Natural killer cell treated with Interleukin-12 subunit alpha and Interleukin-12 subunit beta and Interleukin-15 and Interleukin-18, amount 100 ng/mL, for 72 hours (primary cell): ENCODE data around the gene AFF3. TPM values are rescaled to one million over a fixed set of nuclear protein-coding genes. Genes with fewer than 3 reads are reported as not detected.

Experiments
- ATAC-seq, 2 donors: fragments of 150-1000 bp; cut with Tn5 transposase in 1 of 2; sonication (Bioruptor Pico), chemical (Tn5 transposase) in 1 of 2; 2 replicates each; pipeline ENCODE4 v1.10.0; 2021
- DNase-seq: peaks from one replicate; pipeline ENCODE4 v3.0.0; 2022; ENCODE audit warnings: low spot score
- H3K27ac Mint-ChIP-seq, 2 donors: 1 replicate in 1 of 2; 2 replicates in 1 of 2; pipeline ENCODE4 v1.8.0; 2022; ENCODE audit warnings: mixed read lengths in 2 of 2, mild to moderate bottlenecking in 1 of 2, moderate library complexity in 1 of 2
- H3K27me3 Mint-ChIP-seq, 2 donors: 1 replicate in 1 of 2; 2 replicates in 1 of 2; pipeline ENCODE4 v1.8.0; 2022; ENCODE audit warnings: mixed read lengths in 2 of 2
- H3K36me3 Mint-ChIP-seq: one replicate; pipeline ENCODE4 v1.8.0; 2022; ENCODE audit warnings: mixed read lengths
- H3K4me1 Mint-ChIP-seq, 2 donors: 1 replicate in 1 of 2; 2 replicates in 1 of 2; pipeline ENCODE4 v1.8.0; 2022; ENCODE audit warnings: low read depth in 2 of 2, mixed read lengths in 2 of 2, mild to moderate bottlenecking in 1 of 2
- H3K4me3 Mint-ChIP-seq: one replicate; pipeline ENCODE4 v1.8.0; 2022; ENCODE audit warnings: mixed read lengths
- H3K9me3 Mint-ChIP-seq: 2 replicates; pipeline ENCODE4 v1.8.0; 2022; ENCODE audit warnings: mixed read lengths
- total RNA-seq, 2 donors: library from RNA; stranded (reverse); gene quantifications; one replicate each; pipeline ENCODE4 v1.2.3, GENCODE V29; 2022

Gene AFF3
- total RNA-seq, 2 donors from 2014 or later: 1.5 TPM; not detected in 1

DNA sequence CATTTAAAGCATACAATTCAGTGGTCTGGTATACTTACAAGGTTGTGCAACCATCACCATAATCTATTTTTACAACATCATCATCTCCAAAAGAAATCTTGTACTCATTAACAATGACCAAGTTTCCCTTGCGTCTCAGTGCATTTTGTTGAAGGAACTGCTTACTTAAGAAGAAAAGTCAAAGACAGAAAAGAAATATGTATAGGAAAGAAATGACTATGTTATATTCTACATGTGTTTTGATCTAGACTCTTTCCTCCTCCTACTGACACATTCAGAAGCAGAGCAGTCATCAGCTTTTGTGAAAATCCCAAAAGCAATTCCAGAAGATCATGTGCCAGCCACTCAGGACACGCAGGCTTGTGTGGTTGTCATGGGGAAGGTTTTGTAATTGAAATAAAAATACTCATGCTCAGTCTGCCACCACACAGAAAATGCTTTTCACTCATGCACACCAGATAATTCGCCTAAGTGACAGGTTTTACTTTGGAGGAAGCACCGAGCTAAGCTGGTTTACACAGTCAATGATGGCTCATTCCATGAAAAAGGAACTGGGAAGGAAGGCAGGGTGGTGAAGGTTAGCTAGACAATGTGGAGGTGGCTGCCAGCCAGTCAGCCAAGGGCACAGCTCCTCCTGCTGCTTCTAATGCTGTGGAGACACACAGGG is 494.1 kb downstream of the AFF3 start:
- Mint-ChIP-seq H3K36me3 (no peaks in the 10 kb centered on the region), H3K4me3 (no peak overlapping the region), H3K9me3 (no peaks in the 10 kb centered on the region), H3K27me3 (peaks cover 3 to 12% of the 10 kb centered on the region in 2 donors), H3K27ac (no peak overlapping the region), H3K4me1 (peaks cover 0 to 2% of the 10 kb centered on the region in 2 donors)
- DNase-seq: no peak
- no peak for ATAC-seq

DNA sequence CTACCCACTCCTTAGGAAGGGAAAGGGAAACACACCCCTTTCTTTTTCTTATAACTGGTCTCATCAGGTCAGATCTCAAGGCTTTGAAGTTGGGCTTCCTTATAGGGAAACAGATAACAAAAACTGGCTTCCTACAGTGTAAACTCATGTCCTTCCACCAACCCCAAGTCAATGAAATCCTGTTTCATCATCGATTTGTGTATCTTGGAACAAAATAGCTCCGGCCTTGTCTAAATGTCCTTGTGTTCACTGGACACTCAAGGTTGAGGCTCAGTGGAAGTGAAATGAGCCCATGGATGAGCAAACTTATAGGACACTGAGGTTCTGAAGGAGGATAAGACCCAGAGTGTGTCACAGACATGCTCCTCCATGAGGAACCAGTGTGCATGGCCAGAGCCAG is 496.4 kb downstream of the AFF3 start:
- no peak overlapping the region for H3K27ac Mint-ChIP-seq
- no peak overlapping the region for H3K4me3 Mint-ChIP-seq
- H3K27me3 Mint-ChIP-seq: peaks cover 3 to 12% of the 10 kb centered on the region in 2 donors
- H3K36me3 Mint-ChIP-seq: no peaks in the 10 kb centered on the region
- no peaks in the 10 kb centered on the region for H3K4me1 Mint-ChIP-seq
- no peaks in the 10 kb centered on the region for H3K9me3 Mint-ChIP-seq
- no peak for DNase-seq
- no peak for ATAC-seq

DNA sequence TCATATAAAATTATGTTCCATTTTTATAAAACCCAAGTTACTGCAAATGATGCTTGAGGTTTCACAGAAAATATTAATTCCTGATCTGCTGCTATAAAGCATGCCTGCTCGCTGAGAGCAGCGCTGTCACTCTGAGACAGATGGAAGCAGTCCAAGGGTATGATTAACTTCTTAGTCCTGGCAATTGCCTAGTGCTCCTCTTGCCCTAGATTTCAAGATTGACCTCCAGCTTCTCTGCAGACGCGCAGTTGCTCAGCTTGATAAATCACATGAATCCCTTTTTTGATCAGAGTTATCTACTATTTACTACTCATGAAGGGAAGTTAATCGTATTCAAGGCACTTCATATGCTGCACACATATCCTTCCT is 498.0 kb downstream of the AFF3 start:
- H3K4me3 Mint-ChIP-seq: no peak overlapping the region

DNA sequence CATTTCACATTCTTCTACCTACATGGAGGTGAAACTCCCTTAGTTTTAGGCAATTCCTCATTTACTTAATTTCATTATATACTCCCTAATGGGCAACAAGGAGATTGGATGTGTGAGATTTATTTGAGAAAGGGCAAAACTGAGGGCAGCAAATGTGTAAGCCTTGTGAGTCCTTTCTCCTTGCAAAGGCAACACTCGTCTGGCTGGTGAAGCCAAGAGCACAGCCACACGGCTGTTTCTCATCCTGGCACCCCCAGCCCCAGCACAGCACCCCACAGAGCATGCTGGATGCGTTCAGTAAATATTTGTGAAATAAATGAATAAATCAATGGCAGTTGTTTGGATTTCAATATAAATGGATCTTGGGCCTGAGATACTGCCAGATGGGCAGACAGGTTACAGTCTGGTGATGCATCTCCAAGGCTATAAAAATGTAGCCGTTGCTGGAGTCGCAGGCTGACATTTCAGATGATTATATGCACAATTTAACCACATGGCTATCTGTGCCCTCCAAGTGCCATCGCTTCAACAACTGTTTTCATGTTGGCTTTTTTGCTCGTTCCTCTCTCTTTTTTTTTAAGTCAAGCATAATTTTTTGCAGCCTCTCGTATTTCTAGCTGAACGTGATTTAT is 498.5 kb downstream of the AFF3 start:
- H3K4me3 Mint-ChIP-seq: no peak overlapping the region
- peaks cover 4 to 5% of the 10 kb centered on the region in 2 donors for H3K27me3 Mint-ChIP-seq
- ATAC-seq (peak in 1 of 2 donors; percentile 53), DNase-seq (no peak)
- H3K9me3 Mint-ChIP-seq: no peaks in the 10 kb centered on the region
- H3K4me1 Mint-ChIP-seq: no peaks in the 10 kb centered on the region
- no peaks in the 10 kb centered on the region for H3K36me3 Mint-ChIP-seq
- H3K27ac Mint-ChIP-seq: no peak overlapping the region

More for the DNA sequence above, 498.0 kb downstream of the AFF3 start:
- no peak for DNase-seq
- Mint-ChIP-seq H3K4me1 (no peaks in the 10 kb centered on the region), H3K27ac (no peak overlapping the region), H3K9me3 (no peaks in the 10 kb centered on the region), H3K36me3 (no peaks in the 10 kb centered on the region), H3K27me3 (peaks cover 3 to 10% of the 10 kb centered on the region in 2 donors)
- ATAC-seq: no peak

DNA sequence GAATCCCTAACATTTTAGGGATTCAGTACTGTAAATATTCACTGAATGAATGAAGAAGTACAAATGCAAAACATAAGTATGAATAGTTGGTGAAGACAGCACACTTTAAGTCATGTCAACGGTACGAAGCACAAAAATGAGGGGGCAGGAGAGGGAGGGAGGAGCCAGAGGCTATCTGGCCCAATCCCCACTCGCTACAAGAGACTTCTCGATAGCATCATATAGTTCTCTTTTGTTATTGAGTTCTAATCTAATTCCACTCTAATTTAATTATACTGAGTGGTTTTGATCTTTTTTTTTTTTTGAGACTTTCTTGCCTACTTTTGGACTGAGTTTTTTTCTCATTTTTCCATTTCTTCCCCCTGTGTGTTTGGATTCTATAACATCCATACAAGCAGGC is 500.4 kb downstream of the AFF3 start:
- Mint-ChIP-seq H3K4me3 (no peak overlapping the region), H3K27me3 (peaks cover 0 to 2% of the 10 kb centered on the region in 2 donors), H3K4me1 (no peaks in the 10 kb centered on the region), H3K36me3 (no peaks in the 10 kb centered on the region), H3K27ac (no peak overlapping the region), H3K9me3 (no peaks in the 10 kb centered on the region)
- ATAC-seq (no peak), DNase-seq (no peak)

DNA sequence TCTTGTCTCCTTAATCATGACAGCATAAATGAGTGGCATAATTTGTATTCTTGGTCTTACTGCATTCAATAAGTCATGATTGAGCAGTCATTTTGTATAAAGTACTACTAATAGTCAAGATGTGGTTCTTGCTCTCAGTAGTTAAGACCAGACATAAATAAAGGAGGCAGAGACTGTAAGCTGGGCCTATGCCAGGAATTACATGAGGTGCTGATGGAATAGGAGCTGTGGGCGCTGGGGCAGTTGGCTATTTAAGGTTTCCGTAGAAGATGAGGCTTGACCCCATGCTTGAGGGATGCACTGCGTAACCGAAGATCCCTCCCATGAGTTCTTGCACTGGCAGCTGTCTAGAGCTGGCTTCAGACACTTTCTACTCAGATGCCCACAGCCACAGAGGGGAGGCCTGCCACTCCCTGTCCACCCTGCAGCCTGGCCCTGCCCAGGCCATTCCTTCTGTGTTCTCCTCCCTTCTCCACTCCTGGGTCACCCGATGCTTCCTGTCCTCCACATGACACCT is 501.7 kb downstream of the AFF3 start:
- no peak for DNase-seq
- Mint-ChIP-seq H3K36me3 (no peaks in the 10 kb centered on the region), H3K9me3 (no peaks in the 10 kb centered on the region), H3K27me3 (peaks cover 0 to 2% of the 10 kb centered on the region in 2 donors), H3K4me3 (no peak overlapping the region), H3K4me1 (no peaks in the 10 kb centered on the region), H3K27ac (no peak overlapping the region)
- ATAC-seq: no peak

DNA sequence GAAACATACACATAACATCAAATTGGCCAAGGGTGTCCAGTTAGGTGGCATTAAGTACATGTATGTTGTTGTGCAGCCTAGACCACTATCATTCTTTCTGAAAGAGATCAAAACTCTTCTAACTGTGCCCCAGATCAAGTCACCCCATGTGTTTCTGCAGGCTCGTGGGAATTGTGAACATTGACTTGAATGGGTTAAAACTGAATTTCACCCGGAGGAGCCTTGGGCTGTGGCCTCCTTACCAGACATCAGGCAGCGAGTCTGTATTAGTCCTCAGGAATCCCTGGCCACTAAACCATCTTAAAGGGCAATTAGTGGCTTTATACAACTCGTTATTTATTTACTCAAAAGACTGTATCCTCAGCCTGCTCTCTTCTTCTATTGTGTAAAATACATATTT is 503.6 kb downstream of the AFF3 start:
- no peaks in the 10 kb centered on the region for H3K36me3 Mint-ChIP-seq
- DNase-seq (no peak), ATAC-seq (no peak)
- H3K9me3 Mint-ChIP-seq: no peaks in the 10 kb centered on the region
- H3K27ac Mint-ChIP-seq: no peak overlapping the region
- no peak overlapping the region for H3K4me3 Mint-ChIP-seq
- H3K27me3 Mint-ChIP-seq: peaks cover 0 to 2% of the 10 kb centered on the region in 2 donors
- H3K4me1 Mint-ChIP-seq: no peaks in the 10 kb centered on the region

DNA sequence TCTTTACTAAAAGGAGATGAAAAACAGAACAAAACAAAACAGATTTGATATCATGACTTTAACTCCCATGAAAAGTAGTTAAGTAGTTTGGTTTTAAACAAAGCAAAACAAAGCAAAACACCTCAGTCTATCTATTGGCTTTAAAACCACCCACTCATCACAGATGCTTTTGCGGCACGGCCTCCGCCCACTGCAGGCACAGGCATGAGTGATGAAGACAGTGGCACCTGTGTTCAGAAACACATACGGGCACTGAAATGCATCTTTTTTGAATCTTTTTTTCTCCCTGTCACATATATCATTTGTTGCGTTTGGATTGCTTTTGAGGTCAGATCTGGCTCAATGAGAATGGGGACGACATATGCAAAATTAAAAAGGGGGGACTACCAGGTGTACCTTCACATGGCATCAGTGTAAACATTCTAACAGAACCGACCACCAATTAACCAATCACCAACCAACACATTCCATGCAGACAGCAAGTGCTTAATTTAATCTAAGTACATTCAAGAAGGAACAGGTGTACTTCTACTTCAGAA is 505.2 kb downstream of the AFF3 start:
- DNase-seq: no peak
- Mint-ChIP-seq H3K36me3 (no peaks in the 10 kb centered on the region), H3K27me3 (peaks cover 0 to 2% of the 10 kb centered on the region in 2 donors)

DNA sequence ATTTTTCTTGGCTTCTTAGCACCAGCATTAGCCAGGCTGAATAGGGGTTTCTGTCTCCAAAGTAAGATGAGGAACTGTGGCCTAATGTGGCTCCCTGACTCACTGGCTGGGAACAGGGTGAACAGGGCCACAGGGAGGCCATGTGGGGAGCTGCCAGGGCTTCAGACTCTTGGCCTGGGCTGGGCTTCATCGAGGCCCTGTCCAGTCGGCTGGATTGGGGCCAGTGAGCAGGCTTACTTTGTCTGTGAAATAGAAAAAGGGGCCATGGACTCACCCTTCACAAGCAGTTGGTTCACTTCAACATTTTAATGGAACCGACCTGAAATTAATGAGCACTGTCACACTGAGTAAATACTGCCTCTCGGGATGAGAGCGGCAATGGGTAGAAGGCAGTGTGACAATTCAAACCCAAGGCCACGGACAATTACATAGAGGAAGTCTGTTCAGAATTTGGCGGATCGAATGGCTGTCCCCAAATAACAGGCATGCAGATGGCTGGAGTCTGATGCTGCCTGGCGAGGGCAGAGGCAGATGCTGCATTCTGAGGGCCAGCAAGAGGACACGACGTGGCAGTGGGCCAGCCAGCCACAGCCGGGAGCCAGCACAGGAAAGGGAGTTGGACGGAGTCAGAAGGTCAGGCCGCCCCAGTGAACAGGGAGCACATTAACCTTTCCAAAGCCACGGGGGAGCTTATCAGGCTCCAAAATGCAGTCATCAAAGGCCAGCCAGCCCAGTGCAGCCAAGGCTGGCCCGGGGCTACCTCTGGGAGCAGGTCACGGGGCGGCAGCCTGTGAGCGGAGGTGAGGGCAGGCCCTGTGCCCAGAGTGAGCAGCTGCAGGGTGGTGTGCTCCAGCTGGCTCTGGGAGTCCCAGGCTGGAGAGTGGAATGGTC is 506.0 kb downstream of the AFF3 start:
- no peak overlapping the region for H3K27ac Mint-ChIP-seq
- DNase-seq: no peak

More for the DNA sequence above, 505.2 kb downstream of the AFF3 start:
- H3K4me3 Mint-ChIP-seq: no peak overlapping the region
- no peaks in the 10 kb centered on the region for H3K9me3 Mint-ChIP-seq
- ATAC-seq: no peak
- H3K27ac Mint-ChIP-seq: no peak overlapping the region
- no peaks in the 10 kb centered on the region for H3K4me1 Mint-ChIP-seq

DNA sequence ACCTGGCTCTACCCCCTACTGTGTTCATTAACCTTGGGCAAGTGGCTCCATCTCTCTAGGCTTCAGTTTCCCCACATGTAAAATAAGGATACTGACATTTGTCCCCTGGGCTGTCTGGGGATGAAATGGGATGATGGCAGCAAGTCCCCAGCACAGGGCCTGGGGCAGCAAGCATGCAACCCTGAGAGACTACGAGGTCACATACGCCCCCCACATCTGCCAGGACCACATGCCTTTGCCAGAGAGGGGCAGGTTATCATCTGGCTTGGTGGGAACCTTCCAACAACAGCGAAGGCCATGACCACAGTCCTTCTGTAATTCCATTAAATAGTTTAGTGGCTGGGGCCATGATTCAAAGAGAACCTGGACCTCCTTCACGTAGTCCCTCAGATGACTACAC is 506.7 kb downstream of the AFF3 start:
- H3K27ac Mint-ChIP-seq: no peak overlapping the region
- no peak for ATAC-seq
- H3K27me3 Mint-ChIP-seq: peaks cover 0 to 2% of the 10 kb centered on the region in 2 donors
- no peak overlapping the region for H3K4me3 Mint-ChIP-seq
- no peaks in the 10 kb centered on the region for H3K9me3 Mint-ChIP-seq
- no peaks in the 10 kb centered on the region for H3K4me1 Mint-ChIP-seq
- no peak for DNase-seq
- H3K36me3 Mint-ChIP-seq: no peaks in the 10 kb centered on the region

More for the DNA sequence above, 506.0 kb downstream of the AFF3 start:
- Mint-ChIP-seq H3K4me1 (no peaks in the 10 kb centered on the region), H3K9me3 (no peaks in the 10 kb centered on the region), H3K4me3 (no peak overlapping the region), H3K36me3 (no peaks in the 10 kb centered on the region), H3K27me3 (peaks cover 0 to 2% of the 10 kb centered on the region in 2 donors)
- peak in 1 of 2 donors; percentile 37 for ATAC-seq

DNA sequence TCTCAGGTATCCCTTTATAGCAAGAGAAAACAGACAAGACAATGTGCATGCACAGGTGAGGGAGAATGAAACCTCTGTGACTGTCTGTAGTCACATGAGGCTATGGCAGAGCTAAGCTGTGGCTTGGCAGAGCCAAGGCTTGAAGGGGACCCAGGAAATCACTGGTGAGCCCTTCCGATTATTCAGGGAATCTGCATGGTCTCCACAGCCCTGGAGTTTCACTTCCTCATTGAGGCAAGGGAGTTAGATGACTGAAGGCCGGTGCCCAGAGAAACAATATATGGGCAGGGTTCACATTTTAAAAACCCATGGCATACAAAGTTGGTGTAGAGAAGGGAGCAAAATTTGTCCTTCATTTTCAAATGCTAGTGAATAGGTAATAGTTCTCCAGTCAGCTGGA is 508.2 kb downstream of the AFF3 start:
- no peak overlapping the region for H3K4me3 Mint-ChIP-seq
- no peaks in the 10 kb centered on the region for H3K4me1 Mint-ChIP-seq
- no peaks in the 10 kb centered on the region for H3K36me3 Mint-ChIP-seq
- peaks cover 0 to 2% of the 10 kb centered on the region in 2 donors for H3K27me3 Mint-ChIP-seq
- no peaks in the 10 kb centered on the region for H3K9me3 Mint-ChIP-seq
- no peak for DNase-seq
- no peak overlapping the region for H3K27ac Mint-ChIP-seq
- ATAC-seq: no peak

DNA sequence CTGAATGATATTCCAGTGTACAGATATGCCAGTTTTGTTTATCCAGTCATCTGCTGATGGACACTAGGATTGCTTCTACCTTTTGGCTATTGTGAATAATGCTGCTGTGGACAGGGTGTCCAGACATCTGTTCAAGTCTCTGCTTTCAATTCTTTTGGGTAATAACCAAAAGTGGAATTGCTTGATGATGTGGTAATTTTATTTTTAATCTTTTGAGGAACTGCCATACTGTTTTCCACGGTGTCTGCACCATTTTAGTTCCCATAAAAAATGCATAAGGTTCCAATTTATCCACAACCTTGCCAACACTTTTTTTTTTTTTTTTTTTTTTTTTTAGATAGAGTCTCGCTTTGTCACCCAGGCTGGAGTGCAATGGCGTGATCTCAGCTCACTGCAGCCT is 510.7 kb downstream of the AFF3 start:
- no peak overlapping the region for H3K4me3 Mint-ChIP-seq
- peaks cover under 1 to 1% of the 10 kb centered on the region in 2 donors for H3K27me3 Mint-ChIP-seq
- ATAC-seq (no peak), DNase-seq (no peak)
- no peaks in the 10 kb centered on the region for H3K4me1 Mint-ChIP-seq
- H3K9me3 Mint-ChIP-seq: no peaks in the 10 kb centered on the region
- H3K36me3 Mint-ChIP-seq: no peaks in the 10 kb centered on the region
- H3K27ac Mint-ChIP-seq: no peak overlapping the region

DNA sequence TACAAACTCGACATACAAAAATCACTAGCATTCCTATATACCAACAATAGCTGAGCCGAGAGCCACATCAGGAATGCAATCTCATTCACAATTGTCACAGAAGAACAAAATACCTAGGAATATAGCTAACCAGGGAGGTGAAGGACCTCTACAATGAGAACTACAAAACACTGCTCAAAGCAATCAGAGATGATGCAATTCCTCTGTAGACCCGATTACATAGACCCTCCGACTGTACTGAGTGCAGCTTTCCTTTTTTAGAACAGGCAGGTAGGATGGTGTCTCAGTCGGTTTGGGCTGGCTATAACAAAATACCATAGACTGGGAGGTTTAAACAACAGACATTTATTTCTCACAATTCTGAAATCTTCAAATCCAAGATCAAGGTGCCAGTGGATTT is 513.1 kb downstream of the AFF3 start:
- H3K4me1 Mint-ChIP-seq: no peaks in the 10 kb centered on the region
- no peak overlapping the region for H3K27ac Mint-ChIP-seq
- no peaks in the 10 kb centered on the region for H3K9me3 Mint-ChIP-seq
- H3K36me3 Mint-ChIP-seq: no peaks in the 10 kb centered on the region
- H3K4me3 Mint-ChIP-seq: no peak overlapping the region
- peaks cover 4 to 5% of the 10 kb centered on the region in 2 donors for H3K27me3 Mint-ChIP-seq
- ATAC-seq: no peak
- no peak for DNase-seq
